ENCODE measurements around the gene CYP4Z1.

DNA sequence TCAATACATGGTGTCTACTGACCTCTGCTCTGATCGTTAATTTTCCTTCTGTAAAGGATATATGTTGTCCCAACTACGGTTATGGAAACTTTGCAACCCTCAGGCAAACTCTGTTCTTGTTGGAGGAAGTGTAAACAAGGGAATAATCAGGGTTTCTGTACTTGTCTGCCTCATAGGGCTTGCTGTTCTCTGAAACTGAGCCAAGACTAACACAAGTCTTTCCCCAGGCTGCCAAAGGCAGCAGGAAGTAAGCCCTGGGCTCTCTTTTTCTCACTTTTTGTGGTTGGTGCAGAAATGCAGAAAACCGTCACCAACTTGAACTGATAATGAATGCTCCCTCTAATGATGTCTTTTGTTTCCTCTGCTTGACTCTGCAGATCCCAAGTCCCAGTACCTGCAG lies 36.0 kb upstream of the CYP4Z1 start:
- TF ChIP-seq YY1 (IDR thresholded peaks at IDR 0.05; ENCODE audit: insufficient read depth, insufficient read length) = no peak
- no peak for TF ChIP-seq ZNF274 (IDR thresholded peaks at IDR 0.05; ENCODE audit: low read depth, low read length)
- TF ChIP-seq SUZ12 (IDR thresholded peaks at IDR 0.05; ENCODE audit: extremely low read depth, insufficient read depth, insufficient read length) = no peak
